Liver (tissue), 9 donors: ENCODE results near the gene SEH1L. TPM values are rescaled to one million over a fixed set of nuclear protein-coding genes. Genes with fewer than 3 reads are reported as not detected.
"Not testable (repeated sequence)": the region's sequence is repeated elsewhere in the genome, so short reads cannot be mapped to it uniquely, and the experiment has no call there.

Experiments
- DNase-seq: peaks from one replicate; pipeline ENCODE4 v3.0.0-alpha.2; 2017; ENCODE audit warnings: low spot score
- H3K27ac ChIP-seq, 2 donors: one replicate each; pipeline ENCODE4 v1.7.0; 2013; ENCODE audit warnings: inconsistent platforms in 2 of 2, low read length in 2 of 2, control low read depth in 1 of 2, low read depth in 1 of 2, mild to moderate bottlenecking in 1 of 2
- H3K27me3 ChIP-seq, 4 donors: one replicate each; pipeline versions ENCODE4 v1.6.1 to v1.7.0; 2013; ENCODE audit warnings: low read length in 3 of 4, inconsistent platforms in 1 of 4, mild to moderate bottlenecking in 1 of 4, moderate library complexity in 1 of 4; ENCODE audit not compliant: control insufficient read depth in 4 of 4, insufficient read depth in 4 of 4
- H3K36me3 ChIP-seq, 4 donors: one replicate each; pipeline versions ENCODE4 v1.6.1 to v1.7.0; 2013; ENCODE audit warnings: low read length in 3 of 4, mild to moderate bottlenecking in 3 of 4, low read depth in 1 of 4, moderate library complexity in 1 of 4; ENCODE audit not compliant: control insufficient read depth in 4 of 4, insufficient read depth in 3 of 4
- H3K4me1 ChIP-seq, 4 donors: one replicate each; pipeline versions ENCODE4 v1.6.1 to v1.7.0; 2013; ENCODE audit warnings: low read length in 3 of 4, mild to moderate bottlenecking in 3 of 4, moderate library complexity in 1 of 4; ENCODE audit not compliant: control insufficient read depth in 4 of 4, insufficient read depth in 4 of 4
- H3K4me3 ChIP-seq, 3 donors: one replicate each; pipeline versions ENCODE4 v1.6.1 to v1.7.0; 2013; ENCODE audit warnings: low read length in 3 of 3, control low read depth in 1 of 3, low read depth in 1 of 3, mild to moderate bottlenecking in 1 of 3
- H3K9ac ChIP-seq, 2 donors: one replicate each; pipeline ENCODE4 v1.7.0; 2013; ENCODE audit warnings: low read length in 2 of 2, mild to moderate bottlenecking in 2 of 2, moderate library complexity in 2 of 2, control low read depth in 1 of 2, low read depth in 1 of 2
- H3K9me3 ChIP-seq, 4 donors: one replicate each; pipeline versions ENCODE4 v1.6.1 to v1.7.0; 2013; ENCODE audit warnings: low read length in 3 of 4; ENCODE audit not compliant: control insufficient read depth in 4 of 4
- ATF3 ChIP-seq: IDR thresholded peaks from 2 replicates; pipeline ENCODE4 v1.6.1; 2016; ENCODE audit warnings: antibody characterized with exemption
- CTCF ChIP-seq: fragments of 150-350 bp; IDR thresholded peaks from 2 replicates; pipeline ENCODE4 v1.5.1; 2017; ENCODE audit warnings: improper control_type of control experiment, low read depth, low read length; ENCODE audit not compliant: missing input control
- EGR1 ChIP-seq, 2 donors: IDR thresholded peaks; 2 replicates each; pipeline ENCODE4 v1.6.1; 2016 to 2018; ENCODE audit warnings: antibody characterized with exemption in 2 of 2, low read depth in 2 of 2
- FOXA1 ChIP-seq: IDR thresholded peaks from 2 replicates; pipeline ENCODE4 v1.6.1; 2016; ENCODE audit warnings: antibody characterized with exemption
- FOXA2 ChIP-seq: IDR thresholded peaks from 2 replicates; pipeline ENCODE4 v1.6.1; 2016; ENCODE audit warnings: antibody characterized with exemption
- HNF4A ChIP-seq, 2 donors: conservative IDR thresholded peaks; 2 replicates each; pipeline ENCODE4 v1.6.1; 2016; ENCODE audit warnings: antibody characterized with exemption in 2 of 2, mild to moderate bottlenecking in 2 of 2
- MAX ChIP-seq: IDR thresholded peaks from 2 replicates; pipeline ENCODE4 v1.6.1; 2016; ENCODE audit warnings: antibody characterized with exemption
- REST ChIP-seq: IDR thresholded peaks from 2 replicates; pipeline ENCODE4 v1.6.1; 2016; ENCODE audit warnings: antibody characterized with exemption, mild to moderate bottlenecking
- RXRA ChIP-seq, 2 donors: IDR thresholded peaks; 2 replicates each; pipeline ENCODE4 v1.6.1; 2017 to 2018; ENCODE audit warnings: antibody characterized with exemption in 2 of 2, mild to moderate bottlenecking in 1 of 2
- YY1 ChIP-seq: IDR thresholded peaks from 2 replicates; pipeline ENCODE4 v1.6.1; 2016; ENCODE audit warnings: antibody characterized with exemption, mild to moderate bottlenecking
- ZBTB33 ChIP-seq: IDR thresholded peaks from 2 replicates; pipeline ENCODE4 v1.6.1; 2016; ENCODE audit warnings: antibody characterized with exemption
- whole genome bisulfite sequencing: extraction: QIAGEN DNeasy Blood & Tissue Kit; methylation state at CpG from one replicate; pipeline ENCODE4 v1.1.7; 2013; 5-methylcytosine and 5-hydroxymethylcytosine counted together
- polyA plus RNA-seq, 2 donors: library from polyadenylated mRNA; stranded (reverse) in 1 of 2; unstranded in 1 of 2; fragments of 200-250 nt in 1 of 2; fragments of >200 nt in 1 of 2; fragmentation: Nextera tagmentation in 1 of 2; extraction: Ambion mirVana in 1 of 2; gene quantifications; one replicate each; pipeline versions ENCODE4 v1.2.1 to v1.2.3, GENCODE V29; 2013 to 2015
- total RNA-seq, 2 donors: library from RNA; depleted of rRNA; stranded (reverse); fragments of >200 nt; gene quantifications; one replicate each; pipeline ENCODE4 v1.2.3, GENCODE V29; 2014
- donor health status: healthy.
- donor health status: healthy.
- donor health status: healthy.
- donor health status: healthy.
- donor health status: healthy.

SEH1L gene
- total RNA-seq (10 to 100 TPM; 21.0 to 28.5 TPM), polyA plus RNA-seq (10 to 100 TPM; 12.2 to 12.7 TPM)

- peak; percentile 100 for DNase-seq
- Histone ChIP-seq H3K36me3 (no peaks in the 10 kb centered on the region), H3K4me3 (peak within 1 kb of the TSS; percentile 71 to 80 (median 74)), H3K4me1 (peaks cover 9 to 21% (median 16%) of the 10 kb centered on the region in 4 donors), H3K27ac (peak within 1 kb of the TSS; percentile 97 to 100), H3K27me3 (no peaks in the 10 kb centered on the region), H3K9ac (peak within 1 kb of the TSS; percentile 86 to 98), H3K9me3 (no peaks in the 10 kb centered on the region)
- WGBS, result 1% methylated on average over 58 of the region's 58 CpGs
- no peak for TF ChIP-seq FOXA1
- TF ChIP-seq MAX, result no peak
- peak in 1 of 2 donors; percentile 3 for TF ChIP-seq HNF4A (conservative IDR thresholded peaks at IDR 0.05)
- TF ChIP-seq EGR1 (IDR thresholded peaks at IDR 0.05; ENCODE audit: low read depth in 2 of 2), result peak; percentile 85 to 95
- TF ChIP-seq FOXA2, result no peak
- TF ChIP-seq REST, result peak; percentile 50
Measured at GRCh38 chr18:12947285-12948049, at the start of gene SEH1L. Gene SEH1L (plus strand): TSS chr18:12948011. CDS start chr18:12948122, 111 bp downstream.

- not testable (repeated sequence) for H3K4me1 ChIP-seq, H3K27ac ChIP-seq, H3K4me3 ChIP-seq, H3K9me3 ChIP-seq, H3K36me3 ChIP-seq, H3K9ac ChIP-seq, H3K27me3 ChIP-seq, DNase-seq
- 92% methylated on average over 12 of the region's 12 CpGs for WGBS
Measured at GRCh38 chr18:12901208-12901607, 46.6 kb upstream of the SEH1L start.

GRCh38 chr18:12904012-12904516 is 43.7 kb upstream of the SEH1L start:
- Histone ChIP-seq H3K36me3 (no peaks in the 10 kb centered on the region), H3K9ac (no peak overlapping the region), H3K9me3 (no peaks in the 10 kb centered on the region), H3K4me3 (no peak overlapping the region), H3K27ac (no peak overlapping the region), H3K27me3 (no peaks in the 10 kb centered on the region), H3K4me1 (no peaks in the 10 kb centered on the region)
- DNase-seq, result peak; percentile 44
- WGBS, result 61% methylated on average over 8 of the region's 8 CpGs
- TF ChIP-seq ZBTB33 (no peak), ATF3 (no peak), CTCF (no peak), FOXA1 (no peak), FOXA2 (no peak), RXRA (IDR thresholded peaks at IDR 0.05) (no peak), YY1 (no peak)
